ENCODE measurements around the gene SMCO3. TPM values are rescaled to one million over a fixed set of nuclear protein-coding genes. Genes with fewer than 3 reads are reported as not detected.

Gene SMCO3
- total RNA-seq, 2 donors from 2014 or later, result 1.3 to 4.3 TPM

- H3K27me3 ChIP-seq, result no peaks in the 10 kb centered on the region
- intact Hi-C loops (cut with DNase I), result loop anchor here (5.0 kb wide), 1 partner anchor 156 kb away; no protein-coding TSS in a partner anchor
- TF ChIP-seq CTCF (IDR thresholded peaks at IDR 0.05) (no peak), POLR2A (IDR thresholded peaks at IDR 0.05) (no peak)
- WGBS, 2 donors, result 23 to 34% methylated on average over 3 of the region's 3 CpGs
- peak overlapping the region in 3 of 4 donors; percentile 39 to 71 (median 55) for H3K27ac ChIP-seq
- no peaks in the 10 kb centered on the region for H3K9me3 ChIP-seq
- peaks cover 56% of the 10 kb centered on the region for H3K4me1 ChIP-seq
- ATAC-seq (no peak), DNase-seq (no peak)
- no peak overlapping the region for H3K4me3 ChIP-seq
- no peaks in the 10 kb centered on the region for H3K36me3 ChIP-seq (replicated peaks in 1 of 2; ENCODE audit: insufficient read depth in 1 of 2, low read depth in 2 of 2)
These were observed 32.1 kb upstream of the SMCO3 start for GRCh38 chr12:14846042-14846587.

DNA sequence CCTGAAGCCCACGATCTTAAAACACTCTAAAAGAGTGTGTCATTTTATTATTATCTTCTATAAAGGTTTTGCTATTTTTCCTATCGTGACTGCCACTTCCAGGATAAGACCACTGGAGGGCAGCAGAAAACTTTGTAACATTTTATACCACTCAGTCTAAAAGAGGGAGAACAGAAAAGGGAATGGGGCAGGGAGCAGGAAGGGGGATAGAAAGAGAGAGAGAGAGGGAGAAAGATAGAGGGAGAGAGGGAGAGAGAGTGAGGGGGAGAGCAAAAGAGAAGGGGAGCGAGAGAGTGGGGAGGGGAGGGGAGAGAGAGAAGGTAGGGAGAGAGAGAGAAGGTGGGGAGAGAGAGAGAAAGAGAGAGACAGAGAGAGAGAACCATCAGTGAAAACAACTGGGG, 31.4 kb upstream of the SMCO3 start:
- Histone ChIP-seq H3K27me3 (no peaks in the 10 kb centered on the region), H3K36me3 (replicated peaks in 1 of 2; ENCODE audit: insufficient read depth in 1 of 2, low read depth in 2 of 2) (no peaks in the 10 kb centered on the region), H3K4me3 (no peak overlapping the region), H3K27ac (peak overlapping the region in 2 of 4 donors; percentile 39 to 71), H3K4me1 (peaks cover 63% of the 10 kb centered on the region), H3K9me3 (no peaks in the 10 kb centered on the region)
- 3 to 8% methylated on average over 3 of the region's 3 CpGs for whole genome bisulfite sequencing, 2 donors
- TF ChIP-seq CTCF (IDR thresholded peaks at IDR 0.05) (peak; percentile 61 to 94 (median 83)), POLR2A (IDR thresholded peaks at IDR 0.05) (no peak)
- peak; percentile 63 for ATAC-seq
- peak; percentile 59 to 75 (median 68) for DNase-seq
- intact Hi-C loops (cut with DNase I), result loop anchor here (5.0 kb wide), 1 partner anchor 157 kb away; no protein-coding TSS in a partner anchor

DNA sequence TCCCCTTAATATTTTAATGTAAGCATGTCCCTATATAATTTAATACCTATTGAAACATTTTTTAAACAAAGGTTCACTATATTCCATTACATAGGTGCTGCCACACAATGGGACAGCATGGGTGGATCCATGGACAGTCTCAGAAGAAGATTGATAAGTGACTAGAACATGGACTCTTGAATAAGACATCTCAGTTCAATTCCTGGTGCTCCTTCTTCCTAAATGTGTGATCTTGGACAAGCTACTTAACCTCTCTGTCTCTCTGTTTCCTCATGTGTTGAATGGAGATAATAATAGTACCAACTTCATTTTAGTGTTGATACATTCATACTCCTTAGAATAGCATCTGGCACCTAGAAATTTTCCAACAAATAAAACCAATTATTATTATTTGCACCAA, 30.4 kb upstream of the SMCO3 start:
- ATAC-seq, result no peak
- H3K27ac ChIP-seq, result no peak overlapping the region
- DNase-seq, result no peak
- no peak for TF ChIP-seq CTCF (IDR thresholded peaks at IDR 0.05)
- no peaks in the 10 kb centered on the region for H3K36me3 ChIP-seq (replicated peaks in 1 of 2; ENCODE audit: insufficient read depth in 1 of 2, low read depth in 2 of 2)
- peaks cover 67% of the 10 kb centered on the region for H3K4me1 ChIP-seq
- no peaks in the 10 kb centered on the region for H3K9me3 ChIP-seq
- intact Hi-C loops (cut with DNase I), result no loop called here
- no peaks in the 10 kb centered on the region for H3K27me3 ChIP-seq
- no peak overlapping the region for H3K4me3 ChIP-seq

DNA sequence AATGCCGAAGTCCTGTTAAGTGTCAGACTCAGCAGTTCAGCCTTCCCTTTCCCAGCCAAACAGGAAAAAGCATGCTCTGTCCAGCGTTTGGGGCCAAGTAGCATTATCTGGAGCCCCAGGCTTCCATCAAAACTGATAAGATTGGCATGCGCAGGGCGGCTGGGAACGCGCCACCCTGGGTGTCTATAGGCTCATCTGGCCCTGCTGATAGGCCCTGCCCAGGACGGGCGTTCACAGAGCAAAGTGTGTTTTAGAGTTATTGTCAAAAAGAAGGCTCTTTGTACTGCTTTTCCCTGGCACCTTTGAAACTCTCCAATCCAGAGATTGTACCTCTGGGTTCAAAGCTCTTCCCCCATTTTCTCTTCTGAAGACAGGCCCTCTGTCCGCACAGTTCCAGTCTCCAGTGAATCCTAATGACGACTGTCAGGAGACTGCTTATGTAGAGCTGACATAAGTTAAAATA, 29.5 kb upstream of the SMCO3 start, which contains the start of gene ART4:
TSS of gene ART4 (minus strand) at position 102 of the 463 bp plus-strand sequence. CDS start 413 bp downstream, outside the sequence.
- 33 to 34% methylated on average over 10 of the region's 10 CpGs for WGBS, 2 donors
- ATAC-seq, result no peak
- intact Hi-C loops (cut with DNase I), result no loop called here
- no peaks in the 10 kb centered on the region for H3K36me3 ChIP-seq (replicated peaks in 1 of 2; ENCODE audit: insufficient read depth in 1 of 2, low read depth in 2 of 2)
- peaks cover 67% of the 10 kb centered on the region for H3K4me1 ChIP-seq
- H3K27me3 ChIP-seq, result no peaks in the 10 kb centered on the region
- H3K9me3 ChIP-seq, result no peaks in the 10 kb centered on the region
- TF ChIP-seq CTCF (IDR thresholded peaks at IDR 0.05) (no peak), POLR2A (IDR thresholded peaks at IDR 0.05) (no peak)
- DNase-seq, result peak in 3 of 4 donors; percentile 19 to 26 (median 25)
- no peak within 1 kb of the TSS for H3K4me3 ChIP-seq
- H3K27ac ChIP-seq, result peak within 1 kb of the TSS; percentile 48 to 84 (median 69)

- Histone ChIP-seq H3K27me3 (no peaks in the 10 kb centered on the region), H3K4me1 (peaks cover 63% of the 10 kb centered on the region), H3K9me3 (no peaks in the 10 kb centered on the region), H3K36me3 (replicated peaks in 1 of 2; ENCODE audit: insufficient read depth in 1 of 2, low read depth in 2 of 2) (no peaks in the 10 kb centered on the region), H3K4me3 (no peak overlapping the region), H3K27ac (peak overlapping the region; percentile 48 to 84 (median 69))
- no peak for DNase-seq
- intact Hi-C loops (cut with DNase I), result no loop called here
- WGBS, 2 donors, result 8 to 16% methylated on average over 3 of the region's 3 CpGs
- ATAC-seq, result no peak
- no peak for TF ChIP-seq CTCF (IDR thresholded peaks at IDR 0.05)
- TF ChIP-seq POLR2A (IDR thresholded peaks at IDR 0.05), result no peak
These were observed 28.3 kb upstream of the SMCO3 start for GRCh38 chr12:14842315-14842714.
